LNCaP clone FGC (cell line): ENCODE data around the gene ZNF891.
A peak's percentile ranks its signal among the peaks of the same experiment; 100 is the strongest.

ENCODE experiments used
- DNase-seq: peaks from one replicate; pipeline ENCODE4 v3.0.0-alpha.2; 2011; ENCODE audit warnings: low read depth
- H3K4me3 ChIP-seq: 2 replicates; pipeline ENCODE4 v1.5.1; 2011; ENCODE audit warnings: mild to moderate bottlenecking, low read depth, low read length, control low read depth
- CTCF ChIP-seq: IDR thresholded peaks from 2 replicates; pipeline ENCODE4 v1.5.1; 2012; ENCODE audit warnings: mild to moderate bottlenecking; ENCODE audit not compliant: control insufficient read depth, insufficient read depth; ENCODE audit errors: extremely low read depth

ZNF891 gene

GRCh38 chr12:133107121-133107520 is 23.0 kb downstream of the ZNF891 start:
- H3K4me3 ChIP-seq, result no peak overlapping the region
- no peak for DNase-seq
- no peak for TF ChIP-seq CTCF

GRCh38 chr12:133106253-133106652 is 23.8 kb downstream of the ZNF891 start:
- no peak for TF ChIP-seq CTCF
- no peak overlapping the region for H3K4me3 ChIP-seq

GRCh38 chr12:133105620-133106019 is 24.5 kb downstream of the ZNF891 start:
- TF ChIP-seq CTCF, result no peak
- DNase-seq, result no peak

More at GRCh38 chr12:133106253-133106652, 23.8 kb downstream of the ZNF891 start:
- DNase-seq, result no peak

GRCh38 chr12:133083345-133083744 is 46.7 kb downstream of the ZNF891 start:
- no peak for DNase-seq
- no peak overlapping the region for H3K4me3 ChIP-seq
- no peak for TF ChIP-seq CTCF

More at GRCh38 chr12:133105620-133106019, 24.5 kb downstream of the ZNF891 start:
- no peak overlapping the region for H3K4me3 ChIP-seq

GRCh38 chr12:133081159-133081780 is 48.8 kb downstream of the ZNF891 start:
- H3K4me3 ChIP-seq, result peak overlapping the region; percentile 90
- DNase-seq, result no peak
- no peak for TF ChIP-seq CTCF

- peak; percentile 96 for DNase-seq
- H3K4me3 ChIP-seq, result peak within 1 kb of the TSS; percentile 90
- TF ChIP-seq CTCF, result no peak
These were observed 49.5 kb downstream of the ZNF891 start, which contains the start of gene ZNF140 for GRCh38 chr12:133080368-133081158. TSS of gene ZNF140 (plus strand) at chr12:133080923. CDS start at chr12:133081321, 398 bp downstream.

- no peak for TF ChIP-seq CTCF
- peak overlapping the region; percentile 90 for H3K4me3 ChIP-seq
- DNase-seq, result peak; percentile 100
These were observed 50.1 kb downstream of the ZNF891 start for GRCh38 chr12:133080026-133080367.
